Gastrocnemius medialis (tissue), 4 donors: ENCODE data around the gene DNAJB6.

Source experiments
- CTCF ChIP-seq, 5 experiments: fragments of 450-650 bp in 3 of 5; fragments of 200-600 bp in 2 of 5; sonication (generic) in 2 of 5; IDR thresholded peaks in 4 of 5; conservative IDR thresholded peaks in 1 of 5; 1 replicate in 4 of 5; 2 replicates in 1 of 5; pipeline ENCODE4 v1.5.1; 2016 to 2019; ENCODE audit warnings: antibody characterized with exemption in 5 of 5, mild to moderate bottlenecking in 3 of 5, moderate library complexity in 3 of 5
- POLR2A ChIP-seq, 2 donors: fragments of 450-650 bp; IDR thresholded peaks; one replicate each; pipeline ENCODE4 v1.6.1; 2017; ENCODE audit warnings: antibody characterized with exemption in 2 of 2, mild to moderate bottlenecking in 2 of 2, moderate library complexity in 2 of 2

- TF ChIP-seq POLR2A (IDR thresholded peaks at IDR 0.05): no peak
- no peak for TF ChIP-seq CTCF (IDR thresholded peaks at IDR 0.05 in 4 of 5, conservative IDR thresholded peaks at IDR 0.05 in 1 of 5)
These were observed 97.4 kb downstream of the DNAJB6 start for GRCh38 chr7:157434231-157434630.
